ENCODE measurements around the gene DENND1A.

Gene DENND1A

DNA sequence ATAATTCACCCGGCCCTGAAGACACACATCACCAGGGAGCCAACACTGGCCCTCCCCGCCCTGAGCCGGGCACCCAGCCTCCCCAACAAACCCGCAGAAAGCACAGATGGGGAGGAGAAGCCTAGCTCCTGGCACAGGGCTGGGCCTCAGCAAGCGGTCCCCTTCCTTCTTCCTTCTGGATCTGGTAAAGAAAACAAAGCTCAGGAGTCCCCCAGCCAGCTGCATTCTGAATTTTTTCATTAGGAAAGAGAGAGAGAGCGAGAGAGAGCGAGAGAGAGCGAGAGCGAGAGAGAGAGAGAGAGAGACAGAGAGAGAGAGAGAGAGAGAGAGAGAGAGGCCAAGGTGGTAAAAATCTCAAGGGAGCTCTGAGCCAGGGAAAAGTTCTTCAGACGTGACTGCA lies 378.2 kb downstream of the DENND1A start:
- no peaks in the 10 kb centered on the region for H3K9me3 ChIP-seq (ENCODE audit: control insufficient read depth, low read length)
- H3K27ac ChIP-seq (ENCODE audit: low read length, poor library complexity, severe bottlenecking) = no peak overlapping the region
- no peak overlapping the region for H2BK5ac ChIP-seq (ENCODE audit: low read depth, low read length, poor library complexity, severe bottlenecking)
- no peak overlapping the region for H3K4me3 ChIP-seq (ENCODE audit: insufficient read depth in 1 of 2, low read depth in 1 of 2, low read length in 2 of 2)
- H4K91ac ChIP-seq (ENCODE audit: low read length) = no peak overlapping the region
- H3K9ac ChIP-seq (ENCODE audit: low read length) = no peak overlapping the region
- H3K14ac ChIP-seq (ENCODE audit: low read length in 2 of 2) = no peak overlapping the region
- no peak overlapping the region for H2AK5ac ChIP-seq (ENCODE audit: low read length, severe bottlenecking)
- H3K23ac ChIP-seq (ENCODE audit: low read length in 2 of 2) = no peak overlapping the region
- no peak overlapping the region for H3K4ac ChIP-seq (ENCODE audit: low read depth in 1 of 2, low read length in 2 of 2)
- DNase-seq = no peak
- WGBS = 94% methylated on average over 10 of the region's 10 CpGs
- H4K8ac ChIP-seq (ENCODE audit: low read length) = no peak overlapping the region
- H3K27me3 ChIP-seq (ENCODE audit: control insufficient read depth in 1 of 2, insufficient read depth in 1 of 2, low read length in 2 of 2) = no peaks in the 10 kb centered on the region
- H3K18ac ChIP-seq (ENCODE audit: low read depth in 1 of 2, low read length in 2 of 2) = no peak overlapping the region
- H3K4me1 ChIP-seq (ENCODE audit: control insufficient read depth, insufficient read depth, low read depth, low read length) = peaks cover 10% of the 10 kb centered on the region
- no peak overlapping the region for H2AFZ ChIP-seq (ENCODE audit: low read depth, low read length)
- H2BK15ac ChIP-seq (ENCODE audit: low read depth, poor library complexity, severe bottlenecking) = no peak overlapping the region
- H3K79me1 ChIP-seq (replicated peaks; ENCODE audit: low read length, poor library complexity, severe bottlenecking) = no peaks in the 10 kb centered on the region
- no peak overlapping the region for H3K4me2 ChIP-seq (ENCODE audit: low read length, poor library complexity, severe bottlenecking)
- no peak overlapping the region for H2BK120ac ChIP-seq (ENCODE audit: low read depth, low read length)
- peaks cover 6 to 8% of the 10 kb centered on the region in 2 experiments for H3K36me3 ChIP-seq (ENCODE audit: control insufficient read depth in 1 of 2, insufficient read depth in 2 of 2, low read depth in 1 of 2, low read length in 2 of 2)
- H2BK12ac ChIP-seq (ENCODE audit: low read length in 2 of 2) = no peak overlapping the region

DNA sequence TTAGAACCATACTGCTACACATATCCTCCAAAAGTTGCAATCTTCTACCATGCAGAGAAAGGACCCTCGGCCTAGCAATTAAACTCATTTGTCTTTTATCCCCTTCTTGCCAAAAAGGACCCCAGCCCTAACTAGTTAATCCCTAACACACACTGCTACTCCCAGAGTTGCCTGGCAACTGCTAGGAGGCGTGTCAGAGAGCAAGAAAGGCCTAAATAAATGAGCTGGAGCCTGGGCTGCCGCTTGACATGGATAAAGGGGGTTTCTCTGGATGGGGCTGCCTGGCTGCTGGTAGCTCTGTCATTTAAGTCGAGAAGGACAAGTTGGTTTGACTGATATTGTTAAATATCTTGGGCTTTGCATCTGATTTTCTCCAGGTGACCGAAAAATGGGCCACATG lies 379.1 kb downstream of the DENND1A start:
- WGBS = 50% methylated on average over 5 of the region's 5 CpGs
- Histone ChIP-seq H3K4ac (ENCODE audit: low read depth in 1 of 2, low read length in 2 of 2) (no peak overlapping the region), H3K23ac (ENCODE audit: low read length in 2 of 2) (no peak overlapping the region), H2BK5ac (ENCODE audit: low read depth, low read length, poor library complexity, severe bottlenecking) (peak overlapping the region; percentile 14), H2AK5ac (ENCODE audit: low read length, severe bottlenecking) (no peak overlapping the region), H4K91ac (ENCODE audit: low read length) (no peak overlapping the region), H3K14ac (ENCODE audit: low read length in 2 of 2) (no peak overlapping the region), H2AFZ (ENCODE audit: low read depth, low read length) (no peak overlapping the region), H3K18ac (ENCODE audit: low read depth in 1 of 2, low read length in 2 of 2) (no peak overlapping the region), H3K79me1 (replicated peaks; ENCODE audit: low read length, poor library complexity, severe bottlenecking) (no peaks in the 10 kb centered on the region), H4K8ac (ENCODE audit: low read length) (no peak overlapping the region), H3K9ac (ENCODE audit: low read length) (no peak overlapping the region), H3K4me1 (ENCODE audit: control insufficient read depth, insufficient read depth, low read depth, low read length) (peaks cover 7% of the 10 kb centered on the region), H2BK12ac (ENCODE audit: low read length in 2 of 2) (no peak overlapping the region), H3K27ac (ENCODE audit: low read length, poor library complexity, severe bottlenecking) (no peak overlapping the region), H3K27me3 (ENCODE audit: control insufficient read depth in 1 of 2, insufficient read depth in 1 of 2, low read length in 2 of 2) (no peaks in the 10 kb centered on the region), H3K36me3 (ENCODE audit: control insufficient read depth in 1 of 2, insufficient read depth in 2 of 2, low read depth in 1 of 2, low read length in 2 of 2) (no peaks in the 10 kb centered on the region), H2BK15ac (ENCODE audit: low read depth, poor library complexity, severe bottlenecking) (no peak overlapping the region), H3K9me3 (ENCODE audit: control insufficient read depth, low read length) (no peaks in the 10 kb centered on the region), H3K4me2 (ENCODE audit: low read length, poor library complexity, severe bottlenecking) (no peak overlapping the region), H3K4me3 (ENCODE audit: insufficient read depth in 1 of 2, low read depth in 1 of 2, low read length in 2 of 2) (no peak overlapping the region), H2BK120ac (ENCODE audit: low read depth, low read length) (no peak overlapping the region)
- DNase-seq = no peak

DNA sequence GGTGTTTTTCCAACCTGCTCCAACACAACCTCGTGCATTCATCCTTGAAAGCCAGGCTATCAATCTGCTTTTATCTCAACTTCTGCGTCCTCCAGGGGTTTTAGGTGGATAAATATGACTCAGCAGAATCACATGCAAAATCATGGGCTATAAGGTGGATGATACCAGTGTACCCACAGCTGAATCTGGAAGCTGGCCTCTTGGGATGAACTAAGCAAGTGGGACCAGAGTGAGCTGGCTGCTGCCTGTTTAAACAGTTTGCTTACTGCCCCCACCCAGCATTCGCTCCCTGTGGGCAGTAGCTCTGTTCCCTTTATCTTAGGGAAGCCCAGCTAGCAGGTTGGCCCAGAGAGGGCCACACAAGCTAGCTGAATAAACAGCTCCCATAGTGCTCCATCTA lies 379.9 kb downstream of the DENND1A start:
- H2BK12ac ChIP-seq (ENCODE audit: low read length in 2 of 2) = no peak overlapping the region

DNA sequence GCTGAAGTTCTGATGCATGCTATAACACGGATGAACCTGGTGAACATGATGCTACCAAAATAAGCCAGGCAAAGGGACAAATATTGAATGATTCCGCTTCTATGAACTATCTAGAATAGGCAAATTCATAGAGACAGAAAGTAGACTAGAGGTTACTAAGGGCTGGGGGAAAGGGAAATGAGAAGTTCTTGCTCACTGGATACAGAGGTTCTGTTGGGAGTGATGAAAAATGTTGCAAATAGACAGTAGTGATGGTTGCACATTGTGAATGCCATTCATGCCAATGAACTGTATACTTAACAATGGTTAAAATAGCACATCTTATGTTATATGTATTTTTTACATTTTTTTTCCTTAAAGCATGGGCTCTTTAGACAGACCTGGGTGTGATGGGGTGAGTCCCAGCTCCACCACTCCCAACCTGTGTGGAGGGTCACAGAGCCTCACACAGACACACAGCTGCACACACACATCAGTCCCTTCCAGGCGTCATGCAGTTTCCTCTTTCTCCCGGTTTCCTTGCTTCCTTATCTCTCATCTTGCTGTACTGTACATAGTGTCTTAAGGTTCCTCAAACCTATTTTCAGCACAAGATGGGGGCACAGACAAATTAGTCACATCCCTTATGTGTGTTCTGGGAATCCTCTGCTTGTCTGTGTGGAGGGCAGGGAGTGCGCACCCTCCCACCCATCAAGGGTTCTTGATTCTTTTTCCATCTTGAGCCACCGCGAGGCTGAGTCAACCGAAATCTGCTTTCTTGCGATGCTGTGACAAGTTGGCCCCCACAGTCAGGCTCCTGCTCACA lies 381.0 kb downstream of the DENND1A start:
- H3K27me3 ChIP-seq (ENCODE audit: control insufficient read depth in 1 of 2, insufficient read depth in 1 of 2, low read length in 2 of 2) = no peaks in the 10 kb centered on the region
- H3K9me3 ChIP-seq (ENCODE audit: control insufficient read depth, low read length) = no peaks in the 10 kb centered on the region
- H2AK5ac ChIP-seq (ENCODE audit: low read length, severe bottlenecking) = no peak overlapping the region
- 61% methylated on average over 9 of the region's 9 CpGs for WGBS
- peak; percentile 65 for DNase-seq
- H3K27ac ChIP-seq (ENCODE audit: low read length, poor library complexity, severe bottlenecking) = no peak overlapping the region
- no peak overlapping the region for H4K91ac ChIP-seq (ENCODE audit: low read length)
- no peak overlapping the region for H3K23ac ChIP-seq (ENCODE audit: low read length in 2 of 2)
- H2BK12ac ChIP-seq (ENCODE audit: low read length in 2 of 2) = no peak overlapping the region
- H3K9ac ChIP-seq (ENCODE audit: low read length) = no peak overlapping the region
- H2BK5ac ChIP-seq (ENCODE audit: low read depth, low read length, poor library complexity, severe bottlenecking) = no peak overlapping the region
- no peak overlapping the region for H3K4me2 ChIP-seq (ENCODE audit: low read length, poor library complexity, severe bottlenecking)
- no peak overlapping the region for H3K4me3 ChIP-seq (ENCODE audit: insufficient read depth in 1 of 2, low read depth in 1 of 2, low read length in 2 of 2)
- H2BK120ac ChIP-seq (ENCODE audit: low read depth, low read length) = no peak overlapping the region
- H3K18ac ChIP-seq (ENCODE audit: low read depth in 1 of 2, low read length in 2 of 2) = no peak overlapping the region
- no peaks in the 10 kb centered on the region for H3K36me3 ChIP-seq (ENCODE audit: control insufficient read depth in 1 of 2, insufficient read depth in 2 of 2, low read depth in 1 of 2, low read length in 2 of 2)
- H3K4me1 ChIP-seq (ENCODE audit: control insufficient read depth, insufficient read depth, low read depth, low read length) = peaks cover 7% of the 10 kb centered on the region
- H2AFZ ChIP-seq (ENCODE audit: low read depth, low read length) = no peak overlapping the region
- H3K14ac ChIP-seq (ENCODE audit: low read length in 2 of 2) = no peak overlapping the region
- no peak overlapping the region for H3K4ac ChIP-seq (ENCODE audit: low read depth in 1 of 2, low read length in 2 of 2)
- H4K8ac ChIP-seq (ENCODE audit: low read length) = no peak overlapping the region
- no peak overlapping the region for H2BK15ac ChIP-seq (ENCODE audit: low read depth, poor library complexity, severe bottlenecking)
- H3K79me1 ChIP-seq (replicated peaks; ENCODE audit: low read length, poor library complexity, severe bottlenecking) = no peaks in the 10 kb centered on the region

More for the DNA sequence above, 379.9 kb downstream of the DENND1A start:
- no peak for DNase-seq
- Histone ChIP-seq H3K4me1 (ENCODE audit: control insufficient read depth, insufficient read depth, low read depth, low read length) (peaks cover 7% of the 10 kb centered on the region), H4K8ac (ENCODE audit: low read length) (peak overlapping the region; percentile 25), H2BK5ac (ENCODE audit: low read depth, low read length, poor library complexity, severe bottlenecking) (no peak overlapping the region), H3K9ac (ENCODE audit: low read length) (no peak overlapping the region), H3K27me3 (ENCODE audit: control insufficient read depth in 1 of 2, insufficient read depth in 1 of 2, low read length in 2 of 2) (no peaks in the 10 kb centered on the region), H3K18ac (ENCODE audit: low read depth in 1 of 2, low read length in 2 of 2) (peak overlapping the region in 1 of 2 experiments; percentile 2), H3K14ac (ENCODE audit: low read length in 2 of 2) (no peak overlapping the region), H2BK15ac (ENCODE audit: low read depth, poor library complexity, severe bottlenecking) (peak overlapping the region; percentile 18), H3K4me3 (ENCODE audit: insufficient read depth in 1 of 2, low read depth in 1 of 2, low read length in 2 of 2) (no peak overlapping the region), H2BK120ac (ENCODE audit: low read depth, low read length) (no peak overlapping the region), H3K4me2 (ENCODE audit: low read length, poor library complexity, severe bottlenecking) (no peak overlapping the region), H3K27ac (ENCODE audit: low read length, poor library complexity, severe bottlenecking) (no peak overlapping the region), H3K23ac (ENCODE audit: low read length in 2 of 2) (no peak overlapping the region), H3K36me3 (ENCODE audit: control insufficient read depth in 1 of 2, insufficient read depth in 2 of 2, low read depth in 1 of 2, low read length in 2 of 2) (no peaks in the 10 kb centered on the region), H2AFZ (ENCODE audit: low read depth, low read length) (no peak overlapping the region), H3K4ac (ENCODE audit: low read depth in 1 of 2, low read length in 2 of 2) (no peak overlapping the region), H3K9me3 (ENCODE audit: control insufficient read depth, low read length) (no peaks in the 10 kb centered on the region), H3K79me1 (replicated peaks; ENCODE audit: low read length, poor library complexity, severe bottlenecking) (no peaks in the 10 kb centered on the region), H2AK5ac (ENCODE audit: low read length, severe bottlenecking) (no peak overlapping the region), H4K91ac (ENCODE audit: low read length) (no peak overlapping the region)
- 55% methylated on average over 2 of the region's 3 CpGs for WGBS
